Activated T-helper 17 cell treated with anti-CD3 and anti-CD28 coated beads, Interleukin-2, amount 50 U/mL, for 72 hours (primary cell): ENCODE data around the gene IFFO2. TPM values are rescaled to one million over a fixed set of nuclear protein-coding genes. Genes with fewer than 3 reads are reported as not detected.

Source experiments
- ATAC-seq: fragments of 150-1000 bp; cut with Tn5 transposase; replicated peaks from 2 replicates; pipeline ENCODE4 v1.10.0; 2021; ENCODE audit warnings: mild to moderate bottlenecking, moderate library complexity
- H3K27ac Mint-ChIP-seq: one replicate; pipeline ENCODE4 v1.8.0; 2022; ENCODE audit warnings: mixed read lengths
- H3K27me3 Mint-ChIP-seq: one replicate; pipeline ENCODE4 v1.8.0; 2022; ENCODE audit warnings: mixed read lengths
- H3K36me3 Mint-ChIP-seq: one replicate; pipeline ENCODE4 v1.8.0; 2022; ENCODE audit warnings: low read depth, mild to moderate bottlenecking, mixed read lengths
- H3K4me1 Mint-ChIP-seq: one replicate; pipeline ENCODE4 v1.8.0; 2022; ENCODE audit warnings: mixed read lengths
- H3K4me3 Mint-ChIP-seq: one replicate; pipeline ENCODE4 v1.8.0; 2022; ENCODE audit warnings: mild to moderate bottlenecking, mixed read lengths
- H3K9me3 Mint-ChIP-seq: one replicate; pipeline ENCODE4 v1.8.0; 2022; ENCODE audit warnings: mixed read lengths
- total RNA-seq, 2 donors: library from RNA; stranded (reverse); gene quantifications; one replicate each; pipeline ENCODE4 v1.2.3, GENCODE V29; 2022

IFFO2 gene
- total RNA-seq, 2 donors from 2014 or later, result 17.0 to 38.2 TPM

DNA sequence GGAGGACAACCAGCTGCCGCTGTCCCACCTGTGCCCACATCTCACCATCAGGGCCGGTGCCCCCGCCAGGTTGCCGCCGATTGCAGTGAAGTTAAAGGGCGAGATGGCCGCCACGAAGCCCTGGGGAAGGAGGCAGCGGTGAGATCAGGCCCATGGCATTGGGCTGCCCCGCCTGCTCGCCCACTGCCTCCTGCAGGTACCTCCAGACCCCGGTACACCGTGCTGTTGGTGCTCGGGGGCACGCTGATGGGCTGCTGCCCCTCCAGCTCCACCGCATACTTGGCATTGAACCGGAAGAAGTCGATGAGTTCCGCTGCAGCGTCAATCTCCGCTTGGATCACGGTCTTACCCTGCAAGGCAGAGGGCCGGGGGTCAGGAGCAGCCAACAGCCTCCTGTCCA lies 73.4 kb downstream of the IFFO2 start:
- Mint-ChIP-seq H3K9me3 (no peaks in the 10 kb centered on the region), H3K4me1 (no peaks in the 10 kb centered on the region)

GRCh38 chr1:18882486-18882885 lies 74.0 kb downstream of the IFFO2 start:
- Mint-ChIP-seq H3K27ac (no peak overlapping the region), H3K9me3 (no peaks in the 10 kb centered on the region), H3K27me3 (no peaks in the 10 kb centered on the region), H3K36me3 (no peaks in the 10 kb centered on the region), H3K4me3 (no peak overlapping the region), H3K4me1 (no peaks in the 10 kb centered on the region)
- no peak for ATAC-seq

More for the DNA sequence above, 73.4 kb downstream of the IFFO2 start:
- no peak for ATAC-seq
- Mint-ChIP-seq H3K27me3 (no peaks in the 10 kb centered on the region), H3K27ac (no peak overlapping the region), H3K4me3 (no peak overlapping the region), H3K36me3 (no peaks in the 10 kb centered on the region)

DNA sequence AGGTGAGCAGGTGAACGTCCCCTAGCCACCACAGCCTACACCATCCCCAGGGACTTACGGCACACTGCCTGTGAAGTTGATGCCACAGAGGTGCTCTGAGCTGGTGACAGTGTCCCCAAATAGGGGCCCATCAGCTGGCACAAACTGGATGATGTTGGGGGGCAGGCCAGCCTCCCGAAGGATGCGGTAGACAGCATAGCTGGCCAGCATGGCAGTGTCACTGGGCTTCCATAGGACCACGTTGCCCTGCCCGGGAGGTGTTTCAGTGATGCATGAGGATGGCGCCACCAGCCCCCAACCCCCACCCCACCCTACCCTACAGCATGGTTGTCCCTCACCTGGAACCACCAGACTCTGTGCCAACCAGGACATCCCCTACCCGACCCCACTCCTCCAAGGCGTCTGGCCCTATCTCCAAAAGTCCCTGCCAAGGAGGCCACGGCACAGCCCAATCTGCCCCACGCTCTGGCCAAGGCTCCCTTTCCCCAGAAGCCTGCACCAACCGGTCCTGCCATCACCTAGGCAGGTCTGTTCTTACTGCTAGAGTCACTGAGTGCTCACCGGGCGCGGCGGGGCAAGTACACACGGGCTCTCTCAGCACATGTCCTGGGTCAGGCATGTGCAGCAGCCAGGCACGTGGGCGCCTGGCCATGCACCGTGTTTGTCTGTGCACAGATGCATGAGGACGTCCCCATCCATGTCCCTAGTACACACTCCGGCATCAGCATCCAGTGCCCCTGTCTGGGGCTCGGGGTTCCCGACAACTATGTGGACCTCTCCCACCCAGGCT lies 74.6 kb downstream of the IFFO2 start:
- Mint-ChIP-seq H3K27ac (no peak overlapping the region), H3K4me3 (no peak overlapping the region), H3K36me3 (no peaks in the 10 kb centered on the region), H3K4me1 (no peaks in the 10 kb centered on the region), H3K9me3 (no peaks in the 10 kb centered on the region), H3K27me3 (no peaks in the 10 kb centered on the region)
- ATAC-seq, result no peak

GRCh38 chr1:18881164-18881563 lies 75.3 kb downstream of the IFFO2 start:
- Mint-ChIP-seq H3K9me3 (no peaks in the 10 kb centered on the region), H3K27me3 (no peaks in the 10 kb centered on the region), H3K4me1 (no peaks in the 10 kb centered on the region), H3K27ac (no peak overlapping the region), H3K4me3 (no peak overlapping the region), H3K36me3 (no peaks in the 10 kb centered on the region)
- no peak for ATAC-seq

GRCh38 chr1:18880585-18880984 lies 75.9 kb downstream of the IFFO2 start:
- no peaks in the 10 kb centered on the region for H3K27me3 Mint-ChIP-seq
- no peak overlapping the region for H3K4me3 Mint-ChIP-seq
- ATAC-seq, result no peak
- H3K36me3 Mint-ChIP-seq, result no peaks in the 10 kb centered on the region
- H3K4me1 Mint-ChIP-seq, result no peaks in the 10 kb centered on the region
- H3K9me3 Mint-ChIP-seq, result no peaks in the 10 kb centered on the region
- no peak overlapping the region for H3K27ac Mint-ChIP-seq

- Mint-ChIP-seq H3K4me3 (no peak overlapping the region), H3K4me1 (no peaks in the 10 kb centered on the region), H3K27ac (no peak overlapping the region), H3K36me3 (no peaks in the 10 kb centered on the region), H3K9me3 (no peaks in the 10 kb centered on the region), H3K27me3 (no peaks in the 10 kb centered on the region)
- no peak for ATAC-seq
These were observed 76.6 kb downstream of the IFFO2 start for GRCh38 chr1:18879791-18880309.

- H3K27ac Mint-ChIP-seq, result no peak overlapping the region
These were observed 77.2 kb downstream of the IFFO2 start for GRCh38 chr1:18879215-18879790.

GRCh38 chr1:18878538-18879214 lies 77.8 kb downstream of the IFFO2 start:
- Mint-ChIP-seq H3K36me3 (no peaks in the 10 kb centered on the region), H3K27ac (no peak overlapping the region), H3K4me3 (no peak overlapping the region), H3K9me3 (no peaks in the 10 kb centered on the region), H3K27me3 (no peaks in the 10 kb centered on the region), H3K4me1 (no peaks in the 10 kb centered on the region)
- no peak for ATAC-seq

More at GRCh38 chr1:18879215-18879790, 77.2 kb downstream of the IFFO2 start:
- ATAC-seq, result no peak
- Mint-ChIP-seq H3K27me3 (no peaks in the 10 kb centered on the region), H3K9me3 (no peaks in the 10 kb centered on the region), H3K4me3 (no peak overlapping the region), H3K4me1 (no peaks in the 10 kb centered on the region), H3K36me3 (no peaks in the 10 kb centered on the region)

DNA sequence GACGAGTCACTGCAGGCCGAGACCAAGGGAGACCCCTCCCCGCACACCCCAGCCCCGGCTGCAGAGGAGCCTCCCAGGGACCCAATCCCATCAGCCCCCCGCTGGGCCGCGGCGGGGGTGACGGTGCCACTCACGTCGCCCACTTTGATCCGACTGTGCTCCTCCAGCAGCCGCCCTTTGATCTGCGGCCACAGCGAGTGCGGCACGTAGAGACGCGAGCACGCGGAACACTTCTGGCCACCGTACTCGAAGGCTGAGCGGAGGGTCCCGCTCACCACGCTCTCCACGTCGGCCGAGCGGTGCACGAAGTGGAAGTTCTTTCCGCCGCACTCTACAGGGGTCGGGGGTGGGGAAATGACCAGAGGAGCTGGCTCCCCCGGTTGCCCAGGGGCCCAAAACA lies 79.2 kb downstream of the IFFO2 start:
- H3K4me3 Mint-ChIP-seq, result no peak overlapping the region
- no peak for ATAC-seq
- no peak overlapping the region for H3K27ac Mint-ChIP-seq
- no peaks in the 10 kb centered on the region for H3K36me3 Mint-ChIP-seq
- H3K27me3 Mint-ChIP-seq, result no peaks in the 10 kb centered on the region
- H3K9me3 Mint-ChIP-seq, result no peaks in the 10 kb centered on the region
- H3K4me1 Mint-ChIP-seq, result no peaks in the 10 kb centered on the region

DNA sequence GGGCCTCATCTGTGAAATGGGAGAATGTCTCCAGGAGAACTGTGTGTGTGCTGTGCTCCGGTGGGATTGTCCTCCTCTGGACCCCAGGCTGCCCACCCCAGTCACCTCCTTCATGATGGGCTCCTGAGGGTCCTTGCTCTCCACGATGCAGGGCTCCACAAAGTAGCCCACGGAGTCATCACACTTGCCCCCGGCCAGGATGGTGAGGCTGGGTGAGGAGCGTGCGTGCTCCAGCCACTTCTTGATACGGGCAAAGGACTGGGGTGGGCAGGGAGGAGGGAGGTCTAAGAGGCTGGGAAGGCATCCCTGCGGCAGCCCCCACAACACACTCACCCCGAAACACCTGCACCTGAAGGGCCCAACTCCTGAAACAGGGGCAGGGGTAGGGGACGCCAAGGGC lies 80.3 kb downstream of the IFFO2 start:
- Mint-ChIP-seq H3K4me1 (no peaks in the 10 kb centered on the region), H3K9me3 (no peaks in the 10 kb centered on the region), H3K36me3 (no peaks in the 10 kb centered on the region), H3K27ac (no peak overlapping the region), H3K4me3 (no peak overlapping the region), H3K27me3 (no peaks in the 10 kb centered on the region)
- no peak for ATAC-seq

DNA sequence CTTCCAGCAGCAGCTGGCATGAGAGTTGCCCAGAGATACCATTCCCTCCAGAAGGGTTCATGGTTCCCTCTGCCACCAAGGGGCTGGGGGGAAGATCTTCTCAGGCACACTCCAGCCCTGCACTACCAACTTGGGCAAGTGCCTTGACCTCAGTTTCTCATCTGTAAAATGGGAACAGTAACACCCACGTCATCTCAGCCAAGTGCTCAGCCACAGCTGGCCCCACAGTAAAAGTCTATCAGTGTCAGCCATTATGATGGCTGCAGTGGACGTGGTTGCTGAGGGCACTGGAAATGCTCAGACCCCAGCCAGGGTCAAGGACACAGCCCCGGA lies 80.7 kb downstream of the IFFO2 start:
- no peaks in the 10 kb centered on the region for H3K27me3 Mint-ChIP-seq

DNA sequence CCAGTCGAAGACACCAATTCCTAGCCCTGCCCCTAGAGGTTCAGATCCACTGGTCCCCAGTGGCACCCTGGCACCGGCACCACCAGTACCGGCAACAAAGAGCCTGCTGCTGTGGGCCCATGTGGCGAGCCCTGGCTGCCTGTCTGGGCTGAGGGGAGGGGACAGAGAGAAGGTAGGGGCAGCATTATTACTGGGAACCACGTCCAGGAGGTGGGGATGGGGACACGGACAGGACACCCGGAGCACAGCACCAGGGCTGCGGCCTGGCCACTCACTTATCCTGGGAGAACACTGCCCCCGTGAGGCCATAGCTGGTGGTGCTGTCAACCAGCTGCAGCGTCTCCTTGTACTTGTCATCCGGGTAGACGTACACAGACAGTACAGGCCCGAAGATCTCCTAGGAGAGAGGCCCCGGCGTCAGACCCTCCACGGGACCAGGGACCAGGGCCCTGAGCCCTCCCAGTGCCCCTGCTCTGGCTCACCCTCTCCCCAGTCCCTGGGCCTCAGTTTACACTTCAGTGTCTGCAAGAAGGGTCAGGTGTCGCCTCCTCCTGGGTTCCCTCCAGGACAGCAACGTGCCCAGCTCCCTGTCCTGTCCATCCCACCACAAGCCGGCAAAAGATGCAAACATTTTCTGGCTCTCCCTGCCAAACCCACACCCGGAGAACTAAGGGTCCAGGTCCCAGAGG lies 81.2 kb downstream of the IFFO2 start:
- Mint-ChIP-seq H3K4me1 (no peaks in the 10 kb centered on the region), H3K4me3 (no peak overlapping the region), H3K27me3 (no peaks in the 10 kb centered on the region), H3K36me3 (no peaks in the 10 kb centered on the region), H3K9me3 (no peaks in the 10 kb centered on the region), H3K27ac (no peak overlapping the region)
- peak; percentile 61 for ATAC-seq

More for the DNA sequence above, 80.7 kb downstream of the IFFO2 start:
- Mint-ChIP-seq H3K27ac (no peak overlapping the region), H3K9me3 (no peaks in the 10 kb centered on the region), H3K36me3 (no peaks in the 10 kb centered on the region), H3K4me3 (no peak overlapping the region), H3K4me1 (no peaks in the 10 kb centered on the region)
- no peak for ATAC-seq

DNA sequence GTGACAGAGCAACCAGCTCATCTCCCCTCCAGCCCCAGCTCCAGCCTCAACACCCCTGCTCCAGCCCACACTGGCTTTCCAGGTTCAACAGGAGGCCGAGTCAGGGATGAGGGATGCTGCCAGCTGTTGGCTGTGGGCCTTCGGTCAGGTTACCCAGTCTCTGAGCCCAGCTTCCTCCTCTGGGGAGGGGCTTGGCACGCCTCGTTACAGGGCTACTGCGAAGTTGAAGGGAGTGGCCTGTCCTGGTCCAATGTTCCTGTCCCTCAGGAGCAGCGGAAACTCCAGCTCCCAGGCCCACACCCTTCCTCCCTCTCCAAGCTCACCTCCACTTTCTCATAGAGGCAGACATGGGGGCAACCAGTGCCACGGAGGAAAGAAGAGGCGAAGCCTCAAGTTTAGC lies 81.9 kb downstream of the IFFO2 start:
- no peak for ATAC-seq
- H3K4me1 Mint-ChIP-seq, result no peaks in the 10 kb centered on the region
- no peaks in the 10 kb centered on the region for H3K36me3 Mint-ChIP-seq
- no peaks in the 10 kb centered on the region for H3K9me3 Mint-ChIP-seq
- H3K4me3 Mint-ChIP-seq, result no peak overlapping the region
- no peak overlapping the region for H3K27ac Mint-ChIP-seq
- no peaks in the 10 kb centered on the region for H3K27me3 Mint-ChIP-seq

DNA sequence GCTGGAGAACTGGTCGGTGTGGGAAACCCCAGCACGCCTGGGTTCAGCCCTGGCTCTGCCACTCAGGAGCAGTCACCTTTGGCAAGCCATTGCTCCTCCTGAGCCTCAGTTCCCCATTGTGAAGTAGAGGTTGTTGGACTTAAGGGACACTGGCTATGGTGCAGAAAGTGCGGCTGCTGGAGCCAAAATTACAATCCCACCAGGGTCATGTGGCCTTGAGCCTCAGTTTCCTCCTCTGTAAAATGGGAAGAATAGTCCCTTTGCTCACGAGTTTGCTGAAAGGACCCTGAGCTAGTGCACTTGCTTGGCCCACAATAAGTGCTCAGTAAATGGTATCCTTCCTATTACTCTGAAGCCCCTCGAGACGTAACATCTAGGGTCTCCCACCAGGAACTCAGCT lies 82.4 kb downstream of the IFFO2 start:
- ATAC-seq, result no peak
- Mint-ChIP-seq H3K36me3 (no peaks in the 10 kb centered on the region), H3K4me3 (no peak overlapping the region), H3K27me3 (no peaks in the 10 kb centered on the region), H3K4me1 (no peaks in the 10 kb centered on the region), H3K9me3 (no peaks in the 10 kb centered on the region), H3K27ac (no peak overlapping the region)
